CD4-positive, alpha-beta T cell treated with Interferon alpha-2 for 1 hour (primary cell): ENCODE results near the gene WARS2.
"Not testable (repeated sequence)": the region's sequence is repeated elsewhere in the genome, so short reads cannot be mapped to it uniquely, and the experiment has no call there.

Experiments
- DNase-seq, 2 donors: peaks; one replicate each; pipeline ENCODE4 v3.0.0-alpha.2; 2020 to 2022

Gene WARS2

GRCh38 chr1:119140177-119141019 is at the start of gene WARS2:
TSS of gene WARS2 (minus strand) at chr1:119140653. CDS start at chr1:119140644, 9 bp downstream.
- peak; percentile 96 for DNase-seq

GRCh38 chr1:119188926-119189325 is 48.5 kb upstream of the WARS2 start:
- no peak for DNase-seq

GRCh38 chr1:119187416-119187815 is 47.0 kb upstream of the WARS2 start:
- no peak for DNase-seq

GRCh38 chr1:119186471-119186870 is 46.0 kb upstream of the WARS2 start:
- DNase-seq, result no peak

- DNase-seq, result no peak
These were observed 44.5 kb upstream of the WARS2 start for GRCh38 chr1:119184972-119185371.

GRCh38 chr1:119181218-119181617 is 40.8 kb upstream of the WARS2 start:
- DNase-seq, result no peak

GRCh38 chr1:119179051-119179450 is 38.6 kb upstream of the WARS2 start:
- DNase-seq, result no peak

- not testable (repeated sequence) for DNase-seq
These were observed 32.5 kb upstream of the WARS2 start for GRCh38 chr1:119172927-119173326.

- not testable (repeated sequence) for DNase-seq
These were observed 31.0 kb upstream of the WARS2 start for GRCh38 chr1:119171381-119172010.

- no peak for DNase-seq
These were observed 22.9 kb upstream of the WARS2 start for GRCh38 chr1:119163396-119163795.

- no peak for DNase-seq
These were observed 20.4 kb upstream of the WARS2 start for GRCh38 chr1:119160866-119161265.

GRCh38 chr1:119160409-119160808 is 20.0 kb upstream of the WARS2 start:
- no peak for DNase-seq

GRCh38 chr1:119159966-119160365 is 19.5 kb upstream of the WARS2 start:
- DNase-seq, result no peak

- no peak for DNase-seq
These were observed 18.7 kb upstream of the WARS2 start for GRCh38 chr1:119159111-119159510.

- DNase-seq, result not testable (repeated sequence)
These were observed 16.3 kb upstream of the WARS2 start for GRCh38 chr1:119156761-119157160.

GRCh38 chr1:119155069-119155468 is 14.6 kb upstream of the WARS2 start:
- DNase-seq, result not testable (repeated sequence)

GRCh38 chr1:119150150-119150549 is 9.7 kb upstream of the WARS2 start:
- no peak for DNase-seq

- no peak for DNase-seq
These were observed 7.2 kb upstream of the WARS2 start for GRCh38 chr1:119147661-119148090.

- no peak for DNase-seq
These were observed 6.0 kb upstream of the WARS2 start for GRCh38 chr1:119146466-119146865.

- no peak for DNase-seq
These were observed 4.4 kb upstream of the WARS2 start for GRCh38 chr1:119144813-119145212.

- no peak for DNase-seq
These were observed 3.3 kb upstream of the WARS2 start for GRCh38 chr1:119143706-119144105.

- DNase-seq, result no peak
These were observed 1.2 kb upstream of the WARS2 start for GRCh38 chr1:119141660-119142059.

GRCh38 chr1:119141020-119141424 is 569 bp upstream of the WARS2 start:
- DNase-seq, result peak; percentile 32 to 46

GRCh38 chr1:119139857-119140176 is 636 bp downstream of the WARS2 start:
- no peak for DNase-seq
